GM12872 (cell line): ENCODE measurements around the gene ADGRE1.

ENCODE experiments used
- CTCF ChIP-seq: IDR thresholded peaks from 3 replicates; pipeline ENCODE4 v1.5.1; 2011; ENCODE audit warnings: low read depth, mild to moderate bottlenecking, low read length, moderate library complexity; ENCODE audit not compliant: insufficient read depth

ADGRE1 gene

GRCh38 chr19:6864325-6864940, 22.9 kb upstream of the ADGRE1 start:
- no peak for TF ChIP-seq CTCF

GRCh38 chr19:6865849-6866248, 21.5 kb upstream of the ADGRE1 start:
- TF ChIP-seq CTCF = no peak

- no peak for TF ChIP-seq CTCF
Observed at GRCh38 chr19:6866741-6867151, 20.6 kb upstream of the ADGRE1 start.

GRCh38 chr19:6868351-6868750, 19.0 kb upstream of the ADGRE1 start:
- TF ChIP-seq CTCF = no peak

- no peak for TF ChIP-seq CTCF
Observed at GRCh38 chr19:6873708-6874431, 13.5 kb upstream of the ADGRE1 start.

- no peak for TF ChIP-seq CTCF
Observed at GRCh38 chr19:6875218-6875617, 12.2 kb upstream of the ADGRE1 start.

- no peak for TF ChIP-seq CTCF
Observed at GRCh38 chr19:6876748-6877147, 10.6 kb upstream of the ADGRE1 start.
